Psoas muscle (tissue), 8 donors: ENCODE results near the gene UNC5B. TPM values are rescaled to one million over a fixed set of nuclear protein-coding genes. Genes with fewer than 3 reads are reported as not detected.

Experiments used
- ATAC-seq, 4 donors: fragments of 200-7000 bp; cut with Tn5 transposase; one replicate each; pipeline ENCODE4 v1.9.1; 2020; ENCODE audit warnings: moderate library complexity in 3 of 4, mild to moderate bottlenecking in 2 of 4
- DNase-seq, 2 donors: peaks; one replicate each; pipeline ENCODE4 v3.0.0-alpha.2; 2020
- H3K27ac ChIP-seq: fragments of 200-600 bp; one replicate; pipeline ENCODE4 v1.8.0; 2022
- H3K27me3 ChIP-seq, 3 donors: fragments of 200-600 bp in 1 of 3; one replicate each; pipeline versions ENCODE4 v1.6.1 to v1.8.0; 2013 to 2022; ENCODE audit warnings: low read length in 2 of 3, mild to moderate bottlenecking in 2 of 3, moderate library complexity in 1 of 3; ENCODE audit not compliant: insufficient read depth in 3 of 3
- H3K36me3 ChIP-seq, 2 donors: fragments of 200-600 bp in 1 of 2; one replicate each; pipeline versions ENCODE4 v1.6.1 to v1.8.0; 2013 to 2022; ENCODE audit warnings: low read depth in 1 of 2, mild to moderate bottlenecking in 1 of 2, moderate library complexity in 1 of 2; ENCODE audit not compliant: insufficient read depth in 1 of 2
- H3K4me1 ChIP-seq: fragments of 200-600 bp; one replicate; pipeline ENCODE4 v1.8.0; 2022
- H3K4me3 ChIP-seq: fragments of 200-600 bp; one replicate; pipeline ENCODE4 v1.8.0; 2022; ENCODE audit warnings: mild to moderate bottlenecking
- H3K9me3 ChIP-seq: fragments of 200-600 bp; one replicate; pipeline ENCODE4 v1.8.0; 2022
- WGBS, 3 donors: extraction: QIAGEN DNeasy Blood & Tissue Kit; methylation state at CpG; one replicate each; pipeline versions ENCODE4 v1.1.6 to v1.1.7; 2013; 5-methylcytosine and 5-hydroxymethylcytosine counted together
- intact Hi-C, 2 donors: fragments of 100-400 bp; cut with DNase I; formaldehyde crosslinking; loops; one replicate each; pipeline versions ENCODE4 v1.11.0 to v1.14.2; 2022
- polyA plus RNA-seq, 3 donors: library from polyadenylated mRNA; stranded (reverse); fragments of 200-250 nt; gene quantifications; one replicate each; pipeline ENCODE4 v1.2.3, GENCODE V29; 2013
- total RNA-seq, 4 donors: library from RNA; stranded (reverse); fragmentation: NEBNext Ultra II Directional in 2 of 4; extraction: Animal tissue kit (Norgen Biotek cat#: 25700) in 2 of 4; gene quantifications; one replicate each; pipeline versions ENCODE4 v1.2.1 to v1.2.4, GENCODE V29; 2021 to 2023
- TF ChIP-seq, protein P1 (sequence below): fragments of 200-600 bp; IDR thresholded peaks from one replicate; pipeline ENCODE4 v1.8.0; 2022; ENCODE audit warnings: antibody characterized with exemption
- donor health status: healthy with polysubstance abuse.
- donor health status: DM: no; HTN: no; CAD: no; lungs with moderate emphysema.
- donor health status: Bipolar disorder and iron deficiency.
- donor health status: healthy.
- donor health status: DM: yes; HTN: yes; CAD: no.
- donor health status: DM: no; HTN: no; CAD: no.
- donor health status: DM: no; HTN: no; CAD: no.
- donor health status: DM: yes; HTN: yes; CAD: no.

The UNC5B gene
- total and polyA plus RNA-seq, 7 donors, result 0.65 to 5.7 (median 1.3) TPM

GRCh38 chr10:71239946-71240795 lies 27.8 kb downstream of the UNC5B start:
- ATAC-seq, result no peak
- H3K4me3 ChIP-seq, result no peak overlapping the region
- no peak overlapping the region for H3K27ac ChIP-seq
- intact Hi-C loops, result no loop called here
- H3K4me1 ChIP-seq, result peaks cover 43% of the 10 kb centered on the region
- TF ChIP-seq, protein P1, sequence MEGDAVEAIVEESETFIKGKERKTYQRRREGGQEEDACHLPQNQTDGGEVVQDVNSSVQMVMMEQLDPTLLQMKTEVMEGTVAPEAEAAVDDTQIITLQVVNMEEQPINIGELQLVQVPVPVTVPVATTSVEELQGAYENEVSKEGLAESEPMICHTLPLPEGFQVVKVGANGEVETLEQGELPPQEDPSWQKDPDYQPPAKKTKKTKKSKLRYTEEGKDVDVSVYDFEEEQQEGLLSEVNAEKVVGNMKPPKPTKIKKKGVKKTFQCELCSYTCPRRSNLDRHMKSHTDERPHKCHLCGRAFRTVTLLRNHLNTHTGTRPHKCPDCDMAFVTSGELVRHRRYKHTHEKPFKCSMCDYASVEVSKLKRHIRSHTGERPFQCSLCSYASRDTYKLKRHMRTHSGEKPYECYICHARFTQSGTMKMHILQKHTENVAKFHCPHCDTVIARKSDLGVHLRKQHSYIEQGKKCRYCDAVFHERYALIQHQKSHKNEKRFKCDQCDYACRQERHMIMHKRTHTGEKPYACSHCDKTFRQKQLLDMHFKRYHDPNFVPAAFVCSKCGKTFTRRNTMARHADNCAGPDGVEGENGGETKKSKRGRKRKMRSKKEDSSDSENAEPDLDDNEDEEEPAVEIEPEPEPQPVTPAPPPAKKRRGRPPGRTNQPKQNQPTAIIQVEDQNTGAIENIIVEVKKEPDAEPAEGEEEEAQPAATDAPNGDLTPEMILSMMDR, result no peak
- 65 to 75% (median 71%) methylated on average over 22 of the region's 22 CpGs for WGBS, 3 donors
- peak in 1 of 2 donors; percentile 73 for DNase-seq
- no peaks in the 10 kb centered on the region for H3K9me3 ChIP-seq
- no peaks in the 10 kb centered on the region for H3K36me3 ChIP-seq
- peaks cover 0 to 2% (median 0%) of the 10 kb centered on the region in 3 donors for H3K27me3 ChIP-seq

DNA sequence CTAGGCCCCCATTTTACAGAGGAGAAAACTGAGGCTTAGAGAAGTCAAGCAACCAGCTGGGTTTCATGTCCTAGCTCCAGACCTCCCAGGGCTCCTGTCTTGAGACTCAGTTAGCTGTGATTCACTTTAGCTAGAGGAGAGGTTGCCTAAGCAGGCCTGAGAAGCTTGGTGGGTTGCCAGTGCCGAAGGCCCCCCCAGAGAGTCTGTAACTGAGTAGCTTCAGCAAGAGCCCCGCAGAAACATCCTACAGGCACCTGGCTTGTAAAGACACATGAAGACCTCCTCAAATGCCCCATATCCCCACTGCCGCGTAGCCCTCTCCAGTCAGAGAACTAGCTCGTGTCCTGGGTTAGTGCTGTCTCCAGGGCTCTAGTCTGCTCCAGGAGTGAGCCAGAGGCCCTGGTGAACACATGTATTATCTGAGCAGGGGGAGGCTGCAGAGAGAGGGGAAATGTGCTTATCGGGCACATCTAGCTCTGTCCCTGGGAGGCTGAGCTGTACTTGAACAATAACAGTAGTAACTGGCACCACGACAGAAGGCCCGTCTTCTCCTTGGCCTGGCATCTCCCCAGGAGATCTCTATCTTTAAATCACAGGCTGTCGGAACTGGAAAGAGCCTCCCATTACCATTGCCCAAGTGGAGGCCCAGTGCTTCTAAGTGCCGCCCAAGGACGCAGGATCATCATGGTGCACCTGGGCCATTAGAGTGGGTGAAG lies 28.9 kb downstream of the UNC5B start:
- Histone ChIP-seq H3K4me3 (no peak overlapping the region), H3K36me3 (no peaks in the 10 kb centered on the region), H3K4me1 (peaks cover 46% of the 10 kb centered on the region), H3K9me3 (no peaks in the 10 kb centered on the region), H3K27ac (no peak overlapping the region), H3K27me3 (peaks cover 0 to 2% (median 0%) of the 10 kb centered on the region in 3 donors)
- ATAC-seq, result peak in 2 of 4 donors; percentile 13 to 14
- intact Hi-C loops, result no loop called here
- peak in 1 of 2 donors; percentile 77 for DNase-seq
- WGBS, 3 donors, result 57 to 80% (median 64%) methylated on average over 11 of the region's 11 CpGs
- TF ChIP-seq, protein P1, result no peak

GRCh38 chr10:71241830-71242621 lies 29.7 kb downstream of the UNC5B start:
- Histone ChIP-seq H3K27me3 (no peaks in the 10 kb centered on the region), H3K4me3 (no peak overlapping the region), H3K27ac (no peak overlapping the region), H3K36me3 (no peaks in the 10 kb centered on the region), H3K9me3 (no peaks in the 10 kb centered on the region), H3K4me1 (peaks cover 43% of the 10 kb centered on the region)
- ATAC-seq, result peak in 2 of 4 donors; percentile 9 to 14
- TF ChIP-seq, protein P1, result no peak
- WGBS, 3 donors, result 54 to 65% (median 62%) methylated on average over 12 of the region's 12 CpGs
- intact Hi-C loops, result no loop called here
- no peak for DNase-seq

DNA sequence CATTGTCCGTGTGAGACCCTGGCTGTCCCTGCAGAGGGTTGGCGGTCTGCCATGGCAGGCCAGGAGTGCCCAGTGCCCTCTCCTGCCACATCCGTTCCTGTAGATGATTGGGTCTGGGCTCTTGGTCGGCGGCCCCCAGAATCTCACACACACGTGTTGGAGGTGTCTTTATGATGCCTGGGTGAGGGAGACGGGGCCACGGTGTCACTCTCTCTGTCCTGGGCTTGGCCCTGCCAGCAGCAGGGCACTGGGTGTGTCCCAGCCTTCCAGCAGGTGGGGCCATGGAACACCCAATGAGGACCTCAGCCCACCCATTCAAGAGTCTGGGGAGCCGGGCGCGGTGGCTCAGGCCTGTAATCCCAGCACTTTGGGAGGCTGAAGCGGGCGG lies 30.2 kb downstream of the UNC5B start:
- peaks cover 43% of the 10 kb centered on the region for H3K4me1 ChIP-seq
- no peaks in the 10 kb centered on the region for H3K36me3 ChIP-seq
- TF ChIP-seq, protein P1, result no peak
- 61 to 67% (median 61%) methylated on average over 13 of the region's 13 CpGs for WGBS, 3 donors
- no peak overlapping the region for H3K27ac ChIP-seq
- no peak overlapping the region for H3K4me3 ChIP-seq
- DNase-seq (no peak), ATAC-seq (peak in 3 of 4 donors; percentile 18 to 52 (median 22))
- no peaks in the 10 kb centered on the region for H3K27me3 ChIP-seq
- intact Hi-C loops, result no loop called here
- H3K9me3 ChIP-seq, result no peaks in the 10 kb centered on the region
